Suprapubic skin (tissue), 3 donors: Measurements from ENCODE around the gene ANKRD2.

Experiments used
- CTCF ChIP-seq, 2 donors: fragments of 200-600 bp in 1 of 2; fragments of 450-650 bp in 1 of 2; sonication (generic) in 1 of 2; IDR thresholded peaks; one replicate each; pipeline ENCODE4 v1.5.1; 2016 to 2019; ENCODE audit warnings: antibody characterized with exemption in 2 of 2, mild to moderate bottlenecking in 1 of 2, moderate library complexity in 1 of 2
- POLR2A ChIP-seq, 2 donors: fragments of 450-650 bp; IDR thresholded peaks; one replicate each; pipeline ENCODE4 v1.6.1; 2017; ENCODE audit warnings: antibody characterized with exemption in 2 of 2, mild to moderate bottlenecking in 2 of 2, moderate library complexity in 2 of 2

DNA sequence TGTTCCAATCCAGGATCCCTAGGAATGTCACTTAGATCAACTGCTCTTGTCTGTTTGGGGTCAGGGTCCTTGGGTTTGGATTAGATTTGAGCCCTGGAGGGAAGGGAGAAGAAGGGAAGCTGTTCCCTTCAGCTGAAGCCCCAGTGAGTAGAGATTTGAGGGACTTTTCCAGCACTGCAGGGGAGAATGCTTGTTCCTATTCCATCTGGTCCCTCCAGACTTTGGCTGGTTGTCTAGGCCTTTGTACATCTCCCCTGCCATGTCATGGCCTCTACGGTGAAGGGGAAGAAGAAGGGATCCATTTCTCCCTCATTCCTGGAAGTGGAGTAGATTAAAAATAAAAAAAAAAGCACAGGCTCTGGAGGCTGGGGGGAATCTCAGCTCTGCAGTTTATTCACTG, 28.0 kb downstream of the ANKRD2 start:
- TF ChIP-seq CTCF (IDR thresholded peaks at IDR 0.05) (no peak), POLR2A (IDR thresholded peaks at IDR 0.05) (no peak)
